ENCODE data around the gene CAPZB.

Gene CAPZB

DNA sequence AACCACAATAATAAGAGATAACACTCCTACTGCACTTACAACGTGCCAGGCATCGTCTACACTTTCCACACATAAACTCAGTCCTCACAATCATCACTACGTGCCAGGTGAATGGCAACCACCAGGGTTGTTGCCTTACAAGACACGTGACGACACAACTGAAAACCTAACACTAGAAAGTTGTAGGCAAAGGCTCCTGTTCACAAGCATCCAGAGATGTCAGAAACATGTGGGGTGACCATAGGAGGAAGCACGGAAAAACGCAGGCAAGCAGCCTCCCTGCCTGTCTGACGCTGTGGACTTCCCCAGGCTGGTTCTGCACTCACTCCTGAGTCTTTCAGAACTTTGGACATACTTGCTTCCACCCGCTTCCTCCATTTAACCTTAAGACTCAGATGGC lies 7.0 kb downstream of the CAPZB start:
- H3K9me2 ChIP-seq (replicated peaks; ENCODE audit: insufficient read depth, low read length): no peaks in the 10 kb centered on the region
- no peak overlapping the region for H3K4me2 ChIP-seq (ENCODE audit: low read depth, low read length, poor library complexity, severe bottlenecking)
- H3K4me3 ChIP-seq (ENCODE audit: insufficient read depth, low read length, poor library complexity, severe bottlenecking): no peak overlapping the region
- no peak overlapping the region for H3K9ac ChIP-seq (ENCODE audit: low read length)
- TF ChIP-seq, protein P1, sequence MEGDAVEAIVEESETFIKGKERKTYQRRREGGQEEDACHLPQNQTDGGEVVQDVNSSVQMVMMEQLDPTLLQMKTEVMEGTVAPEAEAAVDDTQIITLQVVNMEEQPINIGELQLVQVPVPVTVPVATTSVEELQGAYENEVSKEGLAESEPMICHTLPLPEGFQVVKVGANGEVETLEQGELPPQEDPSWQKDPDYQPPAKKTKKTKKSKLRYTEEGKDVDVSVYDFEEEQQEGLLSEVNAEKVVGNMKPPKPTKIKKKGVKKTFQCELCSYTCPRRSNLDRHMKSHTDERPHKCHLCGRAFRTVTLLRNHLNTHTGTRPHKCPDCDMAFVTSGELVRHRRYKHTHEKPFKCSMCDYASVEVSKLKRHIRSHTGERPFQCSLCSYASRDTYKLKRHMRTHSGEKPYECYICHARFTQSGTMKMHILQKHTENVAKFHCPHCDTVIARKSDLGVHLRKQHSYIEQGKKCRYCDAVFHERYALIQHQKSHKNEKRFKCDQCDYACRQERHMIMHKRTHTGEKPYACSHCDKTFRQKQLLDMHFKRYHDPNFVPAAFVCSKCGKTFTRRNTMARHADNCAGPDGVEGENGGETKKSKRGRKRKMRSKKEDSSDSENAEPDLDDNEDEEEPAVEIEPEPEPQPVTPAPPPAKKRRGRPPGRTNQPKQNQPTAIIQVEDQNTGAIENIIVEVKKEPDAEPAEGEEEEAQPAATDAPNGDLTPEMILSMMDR (IDR thresholded peaks at IDR 0.05; ENCODE audit: insufficient read depth, low read length, poor library complexity, severe bottlenecking): no peak
- no peak for TF ChIP-seq EZH2phosphoT487 (conservative IDR thresholded peaks at IDR 0.05; ENCODE audit: low read length)
- peaks cover 100% of the 10 kb centered on the region for H3K79me2 ChIP-seq (ENCODE audit: insufficient read depth, low read length)
- H3K27me3 ChIP-seq (ENCODE audit: low read length): no peaks in the 10 kb centered on the region
- H3F3A ChIP-seq (ENCODE audit: insufficient read depth): no peaks in the 10 kb centered on the region
- H3K27ac ChIP-seq (ENCODE audit: low read depth, low read length): no peak overlapping the region
- H4K20me1 ChIP-seq (ENCODE audit: low read depth, low read length): peaks cover 32% of the 10 kb centered on the region
- H3K36me3 ChIP-seq (ENCODE audit: low read length): no peaks in the 10 kb centered on the region
- no peaks in the 10 kb centered on the region for H3K9me3 ChIP-seq (ENCODE audit: insufficient read depth, low read length)
- no peak overlapping the region for H2AFZ ChIP-seq (ENCODE audit: low read depth, low read length, severe bottlenecking)

DNA sequence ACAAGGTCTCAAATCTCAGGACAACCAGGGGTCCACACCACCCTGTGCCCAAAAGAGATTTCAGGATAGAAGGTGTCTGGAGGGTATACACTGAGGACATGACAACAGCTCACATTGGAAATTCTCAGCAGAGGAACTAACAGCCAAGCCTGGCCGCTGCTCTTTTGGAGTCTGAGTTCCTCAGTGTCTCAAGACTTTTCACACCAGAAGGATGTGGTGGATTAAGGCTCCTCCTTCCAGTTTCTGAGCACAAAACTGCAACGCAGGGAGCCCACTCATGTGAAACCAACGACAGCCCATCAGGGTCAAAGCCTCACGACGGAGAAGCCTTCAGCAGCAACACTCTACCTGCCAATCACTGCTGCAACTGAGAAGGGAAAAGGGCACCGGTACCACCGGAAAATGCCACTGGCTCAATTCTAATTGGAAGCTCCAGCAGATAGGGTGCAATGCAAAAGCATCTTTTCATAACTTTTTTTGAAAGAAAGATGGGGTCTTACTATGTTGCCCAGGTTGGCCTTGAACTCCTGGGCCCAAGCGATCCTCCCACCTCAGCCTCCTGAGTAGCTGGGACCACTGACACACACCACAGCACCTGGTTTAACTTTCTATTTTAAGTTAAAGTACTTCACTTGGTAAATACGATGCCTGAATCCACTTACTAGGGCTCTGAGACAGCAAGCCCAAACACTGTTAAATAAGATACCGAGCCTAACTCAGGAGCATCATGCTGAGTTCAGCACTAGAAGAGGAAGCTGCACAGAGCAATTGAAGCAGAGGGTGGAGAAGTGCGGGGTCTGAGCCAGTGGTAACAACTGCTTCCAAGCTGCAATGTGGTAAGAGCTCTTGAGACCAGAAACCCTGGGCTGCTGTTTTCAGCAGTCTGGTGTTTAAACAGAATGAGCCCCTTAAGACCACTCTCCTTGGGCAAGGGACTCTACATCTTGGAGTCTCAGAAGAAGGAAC lies 7.8 kb downstream of the CAPZB start:
- Histone ChIP-seq H3K4me3 (ENCODE audit: insufficient read depth, low read length, poor library complexity, severe bottlenecking) (no peak overlapping the region), H4K20me1 (ENCODE audit: low read depth, low read length) (peaks cover 29% of the 10 kb centered on the region), H3K9me3 (ENCODE audit: insufficient read depth, low read length) (no peaks in the 10 kb centered on the region), H3K27me3 (ENCODE audit: low read length) (no peaks in the 10 kb centered on the region), H3K9ac (ENCODE audit: low read length) (no peak overlapping the region), H2AFZ (ENCODE audit: low read depth, low read length, severe bottlenecking) (no peak overlapping the region), H3K27ac (ENCODE audit: low read depth, low read length) (no peak overlapping the region), H3K4me2 (ENCODE audit: low read depth, low read length, poor library complexity, severe bottlenecking) (no peak overlapping the region), H3F3A (ENCODE audit: insufficient read depth) (no peaks in the 10 kb centered on the region), H3K9me2 (replicated peaks; ENCODE audit: insufficient read depth, low read length) (no peaks in the 10 kb centered on the region), H3K79me2 (ENCODE audit: insufficient read depth, low read length) (peaks cover 98% of the 10 kb centered on the region), H3K36me3 (ENCODE audit: low read length) (no peaks in the 10 kb centered on the region)
- no peak for TF ChIP-seq EZH2phosphoT487 (conservative IDR thresholded peaks at IDR 0.05; ENCODE audit: low read length)
- TF ChIP-seq, protein P1 (IDR thresholded peaks at IDR 0.05; ENCODE audit: insufficient read depth, low read length, poor library complexity, severe bottlenecking): no peak

DNA sequence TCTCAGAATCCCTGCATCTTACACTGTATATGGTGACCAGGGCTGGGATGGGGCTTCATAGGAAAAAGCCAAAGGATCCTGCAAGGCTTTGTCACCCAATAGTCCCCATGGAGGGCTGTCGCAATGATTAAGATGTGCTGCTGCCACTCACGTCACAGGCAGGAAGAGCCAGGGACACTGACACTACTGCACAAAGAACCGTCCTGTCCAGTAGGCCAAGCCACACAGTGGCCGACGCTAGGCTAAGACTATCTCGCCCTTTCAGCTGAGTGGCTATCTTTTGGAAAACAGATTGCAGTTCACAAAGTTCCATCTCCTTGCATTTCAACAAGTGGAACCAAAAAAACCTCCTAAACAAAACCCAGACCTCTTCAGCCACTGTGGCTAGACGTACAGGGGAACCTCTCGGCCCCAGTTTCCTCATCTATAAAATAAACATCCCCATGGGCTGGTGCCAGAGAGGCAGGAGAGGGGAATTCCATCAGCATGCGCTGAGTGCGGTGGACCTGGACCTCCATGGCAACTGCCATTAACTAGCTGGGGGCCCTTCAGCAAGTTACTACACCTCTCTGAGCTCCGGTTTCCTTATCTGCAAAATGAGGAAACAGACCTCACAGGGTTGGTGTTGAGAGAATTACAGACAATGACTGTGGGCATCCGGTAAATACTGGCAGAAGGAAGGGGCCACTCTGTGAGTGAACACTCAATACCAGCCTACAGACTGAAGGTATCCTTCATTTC lies 8.7 kb downstream of the CAPZB start:
- H4K20me1 ChIP-seq (ENCODE audit: low read depth, low read length): peaks cover 25% of the 10 kb centered on the region; the same call in 1 of the 2 replicates
- H3K36me3 ChIP-seq (ENCODE audit: low read length): no peaks in the 10 kb centered on the region
- H3K4me2 ChIP-seq (ENCODE audit: low read depth, low read length, poor library complexity, severe bottlenecking): no peak overlapping the region
- TF ChIP-seq, protein P1 (IDR thresholded peaks at IDR 0.05; ENCODE audit: insufficient read depth, low read length, poor library complexity, severe bottlenecking): no peak
- no peak for TF ChIP-seq EZH2phosphoT487 (conservative IDR thresholded peaks at IDR 0.05; ENCODE audit: low read length)
- H3F3A ChIP-seq (ENCODE audit: insufficient read depth): no peaks in the 10 kb centered on the region
- H3K4me3 ChIP-seq (ENCODE audit: insufficient read depth, low read length, poor library complexity, severe bottlenecking): no peak overlapping the region
- H3K79me2 ChIP-seq (ENCODE audit: insufficient read depth, low read length): peaks cover 98% of the 10 kb centered on the region
- no peak overlapping the region for H3K9ac ChIP-seq (ENCODE audit: low read length)
- no peak overlapping the region for H3K27ac ChIP-seq (ENCODE audit: low read depth, low read length)
- no peaks in the 10 kb centered on the region for H3K27me3 ChIP-seq (ENCODE audit: low read length)
- no peaks in the 10 kb centered on the region for H3K9me2 ChIP-seq (replicated peaks; ENCODE audit: insufficient read depth, low read length)
- H3K9me3 ChIP-seq (ENCODE audit: insufficient read depth, low read length): no peaks in the 10 kb centered on the region
- no peak overlapping the region for H2AFZ ChIP-seq (ENCODE audit: low read depth, low read length, severe bottlenecking)
